ENCODE data around the gene CLDN20.

The CLDN20 gene

DNA sequence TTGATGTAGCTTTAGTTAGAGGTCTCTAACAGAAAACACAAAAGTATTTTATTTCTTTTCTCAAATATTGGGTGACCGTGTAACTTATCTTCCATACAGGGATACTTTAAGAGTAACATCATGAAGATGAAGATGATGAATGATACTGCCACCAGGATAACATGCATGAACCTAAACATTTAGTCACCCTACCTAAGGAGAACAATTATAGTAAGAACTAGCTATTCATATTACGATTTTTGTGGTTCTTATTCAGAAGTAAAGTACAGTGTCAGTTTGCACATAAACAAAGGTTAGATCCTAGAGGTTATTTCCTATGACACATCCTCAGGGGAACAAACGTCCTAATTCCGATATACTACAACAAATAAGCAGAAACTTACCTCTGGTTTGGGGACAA lies 21.0 kb downstream of the CLDN20 start:
- H3K4me3 ChIP-seq (ENCODE audit: low read length) = no peak overlapping the region
- TF ChIP-seq CTCF (IDR thresholded peaks at IDR 0.05; ENCODE audit: insufficient read depth, low read depth, low read length, missing control alignments) = no peak
- no peak for DNase-seq (ENCODE audit: low read depth)

- no peak for DNase-seq (ENCODE audit: low read depth)
- TF ChIP-seq CTCF (IDR thresholded peaks at IDR 0.05; ENCODE audit: insufficient read depth, low read depth, low read length, missing control alignments) = no peak
- no peak overlapping the region for H3K4me3 ChIP-seq (ENCODE audit: low read length)
These were observed 23.9 kb downstream of the CLDN20 start for GRCh38 chr6:155287762-155288161.

GRCh38 chr6:155290491-155290890 lies 26.7 kb downstream of the CLDN20 start:
- no peak overlapping the region for H3K4me3 ChIP-seq (ENCODE audit: low read length)
- no peak for DNase-seq (ENCODE audit: low read depth)
- no peak for TF ChIP-seq CTCF (IDR thresholded peaks at IDR 0.05; ENCODE audit: insufficient read depth, low read depth, low read length, missing control alignments)

DNA sequence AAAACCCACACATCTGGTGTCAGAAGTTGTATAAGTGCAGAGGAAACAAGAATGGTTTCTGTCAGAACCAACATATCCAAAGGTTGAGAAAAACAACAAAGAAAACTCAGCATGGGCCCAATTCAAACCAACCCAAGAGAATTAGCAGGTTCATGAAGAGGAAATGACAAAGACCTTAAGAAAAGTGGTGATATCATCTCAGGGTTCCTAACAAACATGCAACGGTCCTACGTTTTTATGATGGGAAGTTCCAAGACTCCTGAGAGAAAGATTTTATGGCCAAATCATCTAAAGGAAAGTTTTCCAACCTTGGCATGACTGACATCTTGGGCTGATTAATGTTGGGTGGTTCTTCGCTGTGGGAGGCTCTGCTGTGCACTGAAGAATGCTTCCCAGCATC lies 27.5 kb downstream of the CLDN20 start:
- TF ChIP-seq CTCF (IDR thresholded peaks at IDR 0.05; ENCODE audit: insufficient read depth, low read depth, low read length, missing control alignments) = no peak
- no peak overlapping the region for H3K4me3 ChIP-seq (ENCODE audit: low read length)
- DNase-seq (ENCODE audit: low read depth) = no peak

GRCh38 chr6:155292711-155293110 lies 28.9 kb downstream of the CLDN20 start:
- H3K4me3 ChIP-seq (ENCODE audit: low read length) = no peak overlapping the region
- DNase-seq (ENCODE audit: low read depth) = no peak
- TF ChIP-seq CTCF (IDR thresholded peaks at IDR 0.05; ENCODE audit: insufficient read depth, low read depth, low read length, missing control alignments) = no peak

DNA sequence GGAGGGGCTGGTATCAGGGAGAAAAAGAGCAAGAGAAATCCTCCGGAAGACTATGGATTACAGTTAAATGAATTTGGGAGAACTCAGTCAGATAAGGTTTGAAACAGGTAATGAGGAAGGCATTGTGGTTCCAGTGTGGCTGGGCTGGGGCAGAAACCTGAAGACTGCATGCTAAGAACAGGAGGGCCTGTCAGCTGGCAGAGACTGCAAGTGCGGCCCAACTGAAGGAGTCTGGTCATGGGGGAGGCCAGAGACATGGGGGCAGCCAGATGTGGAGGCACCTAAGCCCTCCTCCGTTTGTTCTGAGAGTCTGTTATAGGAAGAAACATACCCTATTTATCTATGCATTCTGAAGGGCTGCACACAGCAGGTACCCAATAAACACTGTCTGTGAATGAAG lies 33.9 kb downstream of the CLDN20 start:
- TF ChIP-seq CTCF (IDR thresholded peaks at IDR 0.05; ENCODE audit: insufficient read depth, low read depth, low read length, missing control alignments) = no peak
- DNase-seq (ENCODE audit: low read depth) = no peak
- H3K4me3 ChIP-seq (ENCODE audit: low read length) = no peak overlapping the region

- no peak overlapping the region for H3K4me3 ChIP-seq (ENCODE audit: low read length)
- DNase-seq (ENCODE audit: low read depth) = no peak
- TF ChIP-seq CTCF (IDR thresholded peaks at IDR 0.05; ENCODE audit: insufficient read depth, low read depth, low read length, missing control alignments) = no peak
These were observed 38.1 kb downstream of the CLDN20 start for GRCh38 chr6:155301867-155302266.

All from epithelial cell of esophagus (primary cell).